ENCODE measurements around the gene SCARF1.

- no peak for TF ChIP-seq FOXK2 (IDR thresholded peaks at IDR 0.05)
- TF ChIP-seq CTBP1 (IDR thresholded peaks at IDR 0.05; ENCODE audit: borderline replicate concordance) = no peak
- no peak for TF ChIP-seq FOXM1 (IDR thresholded peaks at IDR 0.05; ENCODE audit: borderline replicate concordance)
- TF ChIP-seq SP1 (IDR thresholded peaks at IDR 0.05) = no peak
- TF ChIP-seq BHLHE40 (IDR thresholded peaks at IDR 0.05; ENCODE audit: borderline replicate concordance) = no peak
- TF ChIP-seq ZNF384 (IDR thresholded peaks at IDR 0.05) = no peak
- no peak for TF ChIP-seq NFRKB (IDR thresholded peaks at IDR 0.05)
- TF ChIP-seq HDGF (IDR thresholded peaks at IDR 0.05; ENCODE audit: borderline replicate concordance) = no peak
These were observed 52.5 kb downstream of the SCARF1 start for GRCh38 chr17:1592751-1593629.

Measured in HEK293T (cell line).